ENCODE data around the gene CTBS. TPM values are rescaled to one million over a fixed set of nuclear protein-coding genes. Genes with fewer than 3 reads are reported as not detected.
A peak's percentile ranks its signal among the peaks of the same experiment; 100 is the strongest.

The CTBS gene
- total and polyA plus RNA-seq, 2 of the 13 experiments (the other 11 are each of a cell fraction or from before 2014, with no cell fraction given): 4.7 to 12.4 TPM

GRCh38 chr1:84573967-84574842, at the start of gene CTBS (continued):
- no peak; the same call in 1 of the 2 replicates for TF ChIP-seq IRF2 (CRISPR knock-in tag; IDR thresholded peaks at IDR 0.05)
- TF ChIP-seq PRDM10 (CRISPR knock-in tag; IDR thresholded peaks at IDR 0.05; ENCODE audit: low read depth): no peak
- no peak for TF ChIP-seq ZMAT5 (CRISPR knock-in tag; IDR thresholded peaks at IDR 0.05; ENCODE audit: borderline replicate concordance, low read depth)
- no peak for TF ChIP-seq E2F2 (CRISPR knock-in tag; IDR thresholded peaks at IDR 0.05; ENCODE audit: borderline replicate concordance)
- TF ChIP-seq NCOA1 (CRISPR knock-in tag; IDR thresholded peaks at IDR 0.05): no peak
- TF ChIP-seq ZIK1 (CRISPR knock-in tag; IDR thresholded peaks at IDR 0.05; ENCODE audit: borderline replicate concordance, low read depth): 0 out of 2 replicates have a peak, but pooled peaks have one; percentile 63
- 0 out of 2 replicates have a peak, but pooled peaks have one; percentile 45 for TF ChIP-seq ZNF225 (CRISPR knock-in tag; IDR thresholded peaks at IDR 0.05)
- TF ChIP-seq ZNF83 (CRISPR knock-in tag; IDR thresholded peaks at IDR 0.05; ENCODE audit: borderline replicate concordance): peak; percentile 66; the same call in 1 of the 2 replicates
- no peak for TF ChIP-seq ZNF780A (CRISPR knock-in tag; IDR thresholded peaks at IDR 0.05)
- TF ChIP-seq MLXIP (CRISPR knock-in tag; IDR thresholded peaks at IDR 0.05; ENCODE audit: borderline replicate concordance): no peak
- no peak for TF ChIP-seq MIER3 (CRISPR knock-in tag; IDR thresholded peaks at IDR 0.05; ENCODE audit: borderline replicate concordance)
- TF ChIP-seq ZFP41 (CRISPR knock-in tag; IDR thresholded peaks at IDR 0.05; ENCODE audit: borderline replicate concordance): no peak
- peak; percentile 75; the same call in 1 of the 2 replicates for TF ChIP-seq ZNF543 (CRISPR knock-in tag; IDR thresholded peaks at IDR 0.05)
- peak; percentile 57; the same call in 1 of the 2 replicates for TF ChIP-seq ERF (CRISPR knock-in tag; IDR thresholded peaks at IDR 0.05)
- TF ChIP-seq ELF4 (CRISPR knock-in tag; IDR thresholded peaks at IDR 0.05; ENCODE audit: borderline replicate concordance): peak; percentile 52; the same call in 1 of the 2 replicates
- TF ChIP-seq SP2 (CRISPR knock-in tag; IDR thresholded peaks at IDR 0.05): peak; percentile 15; the same call in 1 of the 2 replicates
- peak; percentile 95 for TF ChIP-seq UBTF (CRISPR knock-in tag; IDR thresholded peaks at IDR 0.05)

Measured in HepG2 (cell line).